ENCODE data around the gene SIX5. TPM values are rescaled to one million over a fixed set of nuclear protein-coding genes. Genes with fewer than 3 reads are reported as not detected.
A peak's percentile ranks its signal among the peaks of the same experiment; 100 is the strongest.

Gene SIX5
- total and polyA plus RNA-seq, 9 of the 15 experiments (the other 6 are each of a cell fraction or from before 2014, with no cell fraction given) = 1.4 to 17.2 (median 7.4) TPM; not detected in 2

- TF ChIP-seq ARID3A (IDR thresholded peaks at IDR 0.05; ENCODE audit: borderline replicate concordance, low read depth, low read length) (no peak), POLR2B (IDR thresholded peaks at IDR 0.05; ENCODE audit: low read depth, partially characterized antibody) (no peak), ZNF140 (CRISPR knock-in tag; IDR thresholded peaks at IDR 0.05) (no peak), PHF8 (IDR thresholded peaks at IDR 0.05; ENCODE audit: borderline replicate concordance, low read length) (peak; percentile 86; the same call in 1 of the 2 replicates), NKRF (IDR thresholded peaks at IDR 0.05; ENCODE audit: borderline replicate concordance) (no peak), GABPA (tag; conservative IDR thresholded peaks at IDR 0.05; ENCODE audit: low read depth) (peak; percentile 98), GABPB1 (CRISPR knock-in tag; IDR thresholded peaks at IDR 0.05) (peak; percentile 67; the same call in 1 of the 2 replicates), ATF7 (IDR thresholded peaks at IDR 0.05) (peak; percentile 65; the same call in 1 of the 2 replicates), KAT7 (CRISPR knock-in tag; IDR thresholded peaks at IDR 0.05; ENCODE audit: borderline replicate concordance) (no peak), ZFX (CRISPR knock-in tag; IDR thresholded peaks at IDR 0.05) (peak; percentile 61), CREB1 (IDR thresholded peaks at IDR 0.05) (no peak), CREB1 (CRISPR knock-in tag; IDR thresholded peaks at IDR 0.05) (peak; percentile 42; the same call in 1 of the 2 replicates), SIN3A (IDR thresholded peaks at IDR 0.05; ENCODE audit: borderline replicate concordance in 2 of 2, control insufficient read depth in 1 of 2, low read depth in 2 of 2, low read length in 2 of 2) (peak; percentile 53 to 71; a peak in 2 of 4 replicates), DPF2 (IDR thresholded peaks at IDR 0.05) (no peak), ZBTB17 (CRISPR knock-in tag; IDR thresholded peaks at IDR 0.05) (no peak), YY1 (IDR thresholded peaks at IDR 0.05; ENCODE audit: borderline replicate concordance in 1 of 3, control insufficient read depth in 1 of 3, extremely low read depth in 1 of 3, insufficient read depth in 3 of 3, insufficient read length in 1 of 3, insufficient replicate concordance in 2 of 3, low read depth in 1 of 3, low read length in 2 of 3) (peak; percentile 75 to 97 (median 93)), PKNOX1 (IDR thresholded peaks at IDR 0.05) (peak; percentile 99), NFYB (IDR thresholded peaks at IDR 0.05; ENCODE audit: extremely low read depth, insufficient read length) (peak; percentile 15)
These were observed 23.6 kb upstream of the SIX5 start, which contains the start of gene DMWD (continued) for GRCh38 chr19:45792470-45793177.
